ENCODE measurements around the gene NFE2L3. TPM values are rescaled to one million over a fixed set of nuclear protein-coding genes. Genes with fewer than 3 reads are reported as not detected.

NFE2L3 gene
- total RNA-seq, 1 donor from 2014 or later: 5.8 TPM

GRCh38 chr7:26178272-26178960 lies 26.4 kb downstream of the NFE2L3 start:
- no peak for FAIRE-seq
- H3K27me3 ChIP-seq (ENCODE audit: control insufficient read depth, insufficient read depth, low read length): no peaks in the 10 kb centered on the region
- no peak overlapping the region for H3K4me3 ChIP-seq (ENCODE audit: low read depth, low read length)
- H3K36me3 ChIP-seq (ENCODE audit: control insufficient read depth, insufficient read depth, low read length): no peaks in the 10 kb centered on the region
- no peak for TF ChIP-seq CTCF (IDR thresholded peaks at IDR 0.05; ENCODE audit: insufficient read depth, low read length, severe bottlenecking)
- DNase-seq (ENCODE audit: low read depth): no peak

- FAIRE-seq (no peak), DNase-seq (ENCODE audit: low read depth) (no peak)
- Histone ChIP-seq H3K4me3 (ENCODE audit: low read depth, low read length) (no peak overlapping the region), H3K27me3 (ENCODE audit: control insufficient read depth, insufficient read depth, low read length) (no peaks in the 10 kb centered on the region), H3K36me3 (ENCODE audit: control insufficient read depth, insufficient read depth, low read length) (no peaks in the 10 kb centered on the region)
- no peak for TF ChIP-seq CTCF (IDR thresholded peaks at IDR 0.05; ENCODE audit: insufficient read depth, low read length, severe bottlenecking)
Measured at GRCh38 chr7:26179422-26179821, 27.4 kb downstream of the NFE2L3 start.

GRCh38 chr7:26179826-26180497 lies 28.0 kb downstream of the NFE2L3 start:
- no peak for FAIRE-seq
- Histone ChIP-seq H3K4me3 (ENCODE audit: low read depth, low read length) (no peak overlapping the region), H3K27me3 (ENCODE audit: control insufficient read depth, insufficient read depth, low read length) (no peaks in the 10 kb centered on the region), H3K36me3 (ENCODE audit: control insufficient read depth, insufficient read depth, low read length) (no peaks in the 10 kb centered on the region)
- DNase-seq (ENCODE audit: low read depth): no peak
- no peak for TF ChIP-seq CTCF (IDR thresholded peaks at IDR 0.05; ENCODE audit: insufficient read depth, low read length, severe bottlenecking)

- Histone ChIP-seq H3K36me3 (ENCODE audit: control insufficient read depth, insufficient read depth, low read length) (no peaks in the 10 kb centered on the region), H3K27me3 (ENCODE audit: control insufficient read depth, insufficient read depth, low read length) (no peaks in the 10 kb centered on the region), H3K4me3 (ENCODE audit: low read depth, low read length) (no peak overlapping the region)
- no peak for TF ChIP-seq CTCF (IDR thresholded peaks at IDR 0.05; ENCODE audit: insufficient read depth, low read length, severe bottlenecking)
- DNase-seq (ENCODE audit: low read depth): no peak
- no peak for FAIRE-seq
Measured at GRCh38 chr7:26180792-26181198, 28.8 kb downstream of the NFE2L3 start.

GRCh38 chr7:26181474-26182227 lies 29.7 kb downstream of the NFE2L3 start:
- H3K27me3 ChIP-seq (ENCODE audit: control insufficient read depth, insufficient read depth, low read length): no peaks in the 10 kb centered on the region
- no peak for TF ChIP-seq CTCF (IDR thresholded peaks at IDR 0.05; ENCODE audit: insufficient read depth, low read length, severe bottlenecking)
- no peaks in the 10 kb centered on the region for H3K36me3 ChIP-seq (ENCODE audit: control insufficient read depth, insufficient read depth, low read length)
- no peak overlapping the region for H3K4me3 ChIP-seq (ENCODE audit: low read depth, low read length)
- no peak for FAIRE-seq
- DNase-seq (ENCODE audit: low read depth): no peak

Data from bronchial epithelial cell (primary cell).